Uterine smooth muscle cell (primary cell): ENCODE results near the gene FES. TPM values are rescaled to one million over a fixed set of nuclear protein-coding genes. Genes with fewer than 3 reads are reported as not detected.

Source experiments
- total RNA-seq: library from RNA; depleted of rRNA; stranded (reverse); fragments of >200 nt; gene quantifications from 2 replicates; pipeline ENCODE4 v1.2.3, GENCODE V29; 2014

Gene FES
- 33.5 and 38.1 TPM in 2 replicates for total RNA-seq

GRCh38 chr15:90883976-90884718, at the start of gene FES:
TSS of gene FES (plus strand) at chr15:90884504. CDS start at chr15:90885046, 542 bp downstream.

GRCh38 chr15:90868261-90868689, 16.0 kb upstream of the FES start, which contains the start of gene FURIN:
TSS of gene FURIN (plus strand) at chr15:90868588. CDS start at chr15:90875741, 7,153 bp downstream.

GRCh38 chr15:90902840-90903732, 18.8 kb downstream of the FES start, which contains the start of gene MAN2A2:
TSS of gene MAN2A2 (plus strand) at chr15:90903302. CDS start at chr15:90904208, 906 bp downstream.

GRCh38 chr15:90931828-90932659, 47.7 kb downstream of the FES start, which contains the start of gene HDDC3:
TSS of gene HDDC3 (minus strand) at chr15:90932549. CDS start at chr15:90932540, 9 bp downstream.

GRCh38 chr15:90934949-90935751, 50.8 kb downstream of the FES start, which contains the start of gene UNC45A:
TSS of gene UNC45A (plus strand) at chr15:90935285. CDS start at chr15:90935325, 40 bp downstream.

Other genes starting within 250 kb of the FES start
- gene BLM, start 167.2 kb upstream of the FES start, total RNA-seq = 1.7 and 9.7 TPM in 2 replicates
- 38.5 and 44.5 TPM in 2 replicates for gene FURIN, start 15.9 kb upstream of the FES start, total RNA-seq
- 13.6 and 15.5 TPM in 2 replicates for gene MAN2A2, start 18.8 kb downstream of the FES start, total RNA-seq
- 18.2 and 20.5 TPM in 2 replicates for gene HDDC3, start 48.0 kb downstream of the FES start, total RNA-seq
- gene UNC45A, start 50.8 kb downstream of the FES start, total RNA-seq = 106 and 115 TPM in 2 replicates
- 18.3 and 19.1 TPM in 2 replicates for gene RCCD1, start 70.4 kb downstream of the FES start, total RNA-seq
- 106 and 489 TPM in 2 replicates for gene PRC1, start 110.0 kb downstream of the FES start, total RNA-seq
- gene VPS33B, start 138.1 kb downstream of the FES start, total RNA-seq = 13.5 and 14.6 TPM in 2 replicates
- under 0.01 and 0.12 TPM in 2 replicates for gene SV2B, start 215.8 kb downstream of the FES start, total RNA-seq